ENCODE measurements around the gene POU6F1.

- TF ChIP-seq CTCF (IDR thresholded peaks at IDR 0.05) (no peak), POLR2A (IDR thresholded peaks at IDR 0.05) (no peak)
Measured at GRCh38 chr12:51242120-51242519, 24.3 kb upstream of the POU6F1 start.
